GM21423 (cell line): ENCODE measurements around the gene LTO1.

Experiments used
- ATAC-seq: cut with Tn5 transposase; IDR thresholded peaks from one replicate; pipeline ENCODE4 v1.9.1; 2021; ENCODE audit warnings: mild to moderate bottlenecking, moderate library complexity; ENCODE audit not compliant: unreplicated experiment

LTO1 gene

GRCh38 chr11:69658626-69659450 is 16.3 kb downstream of the LTO1 start:
- no peak for ATAC-seq

- ATAC-seq: no peak
Observed at GRCh38 chr11:69657911-69658625, 17.1 kb downstream of the LTO1 start.

GRCh38 chr11:69657456-69657910 is 17.7 kb downstream of the LTO1 start:
- ATAC-seq: no peak

- no peak for ATAC-seq
Observed at GRCh38 chr11:69656536-69657455, 18.4 kb downstream of the LTO1 start.

GRCh38 chr11:69655479-69656428 is 19.4 kb downstream of the LTO1 start:
- no peak for ATAC-seq

- ATAC-seq: no peak
Observed at GRCh38 chr11:69654660-69655478, 20.3 kb downstream of the LTO1 start.

- ATAC-seq: no peak
Observed at GRCh38 chr11:69654001-69654659, 21.0 kb downstream of the LTO1 start.

GRCh38 chr11:69653406-69653960 is 21.7 kb downstream of the LTO1 start:
- no peak for ATAC-seq

- ATAC-seq: no peak
Observed at GRCh38 chr11:69652999-69653398, 22.2 kb downstream of the LTO1 start.

- ATAC-seq: no peak
Observed at GRCh38 chr11:69651834-69652620, 23.1 kb downstream of the LTO1 start.

- no peak for ATAC-seq
Observed at GRCh38 chr11:69650832-69651344, 24.3 kb downstream of the LTO1 start.

GRCh38 chr11:69650081-69650831 is 24.9 kb downstream of the LTO1 start:
- no peak for ATAC-seq

GRCh38 chr11:69649576-69649900 is 25.6 kb downstream of the LTO1 start:
- no peak for ATAC-seq

GRCh38 chr11:69648679-69649575 is 26.2 kb downstream of the LTO1 start:
- no peak for ATAC-seq

GRCh38 chr11:69647761-69648497 is 27.2 kb downstream of the LTO1 start:
- ATAC-seq: no peak
